IMR-90 (cell line): ENCODE data around the gene C1orf159. TPM values are rescaled to one million over a fixed set of nuclear protein-coding genes. Genes with fewer than 3 reads are reported as not detected.

Experiments
- ATAC-seq: fragments of 200-7000 bp; cut with Tn5 transposase; 2 replicates; pipeline ENCODE4 v1.9.1; 2020; ENCODE audit warnings: low read depth, mild to moderate bottlenecking, moderate library complexity
- BruUV-seq: library from RNA; stranded (reverse); fragments of 400-500 nt; replicated peaks from 2 replicates; lab custom pipeline; 2021; lab: Mats Ljungman, UMichigan
- CTCF ChIA-PET: fragments of 300-600 bp; formaldehyde crosslinking; extraction: SDS; loops from one replicate; lab custom pipeline; 2021; ENCODE audit warnings: antibody characterized with exemption; lab: Yijun Ruan, JAX
- POLR2A ChIA-PET: fragments of 300-600 bp; sonication (Branson Sonifier 250); formaldehyde crosslinking; loops from one replicate; lab custom pipeline; 2022; ENCODE audit warnings: antibody characterized with exemption; ENCODE audit not compliant: unreplicated experiment; lab: Charles Lee
- DNase-seq: peaks from one replicate; pipeline ENCODE4 v3.0.0; 2013
- H2AFZ ChIP-seq: replicated peaks from 2 replicates; pipeline ENCODE3; 2013; ENCODE audit warnings: low read length, mild to moderate bottlenecking; ENCODE audit not compliant: poor library complexity
- H2AK5ac ChIP-seq: 2 replicates; pipeline ENCODE4 v1.6.1; 2013; ENCODE audit warnings: low read depth, low read length, inconsistent platforms
- H2AK9ac ChIP-seq: replicated peaks from 2 replicates; pipeline ENCODE3; 2013; ENCODE audit warnings: mild to moderate bottlenecking, low read depth, low read length, moderate library complexity; ENCODE audit not compliant: poor library complexity
- H2BK120ac ChIP-seq: 2 replicates; pipeline ENCODE4 v1.6.1; 2013; ENCODE audit warnings: low read depth, low read length, inconsistent platforms
- H2BK15ac ChIP-seq: 3 replicates; pipeline ENCODE4 v1.6.1; 2013; ENCODE audit warnings: low read depth, low read length, inconsistent platforms
- H2BK20ac ChIP-seq: 2 replicates; pipeline ENCODE4 v1.6.1; 2013; ENCODE audit warnings: low read depth, mild to moderate bottlenecking, inconsistent platforms, low read length, moderate library complexity
- H2BK5ac ChIP-seq: 2 replicates; pipeline ENCODE4 v1.6.1; 2013; ENCODE audit warnings: mild to moderate bottlenecking, low read depth, low read length, inconsistent platforms; ENCODE audit not compliant: poor library complexity, severe bottlenecking
- H3K14ac ChIP-seq: replicated peaks from 2 replicates; pipeline ENCODE4 v1.6.1; 2013; ENCODE audit warnings: low read depth, low read length, inconsistent platforms
- H3K18ac ChIP-seq: 2 replicates; pipeline ENCODE4 v1.6.1; 2013; ENCODE audit warnings: low read depth, low read length, control low read depth
- H3K23ac ChIP-seq: 2 replicates; pipeline ENCODE4 v1.6.1; 2013; ENCODE audit warnings: low read depth, low read length, inconsistent platforms
- H3K27ac ChIP-seq: 2 replicates; pipeline ENCODE4 v1.5.1; 2013; ENCODE audit warnings: mild to moderate bottlenecking, control low read depth, low read length; ENCODE audit not compliant: insufficient read depth
- H3K27me3 ChIP-seq: 2 replicates; pipeline ENCODE4 v1.6.1; 2013; ENCODE audit warnings: low read length; ENCODE audit not compliant: control insufficient read depth, insufficient read depth
- H3K36me3 ChIP-seq: 2 replicates; pipeline ENCODE4 v1.6.1; 2013; ENCODE audit warnings: low read length, mixed read lengths; ENCODE audit not compliant: control insufficient read depth, insufficient read depth
- H3K4ac ChIP-seq: 2 replicates; pipeline ENCODE4 v1.6.1; 2013; ENCODE audit warnings: low read depth, low read length, inconsistent platforms
- H3K4me1 ChIP-seq: 2 replicates; pipeline ENCODE4 v1.6.1; 2013; ENCODE audit warnings: low read length, mixed read lengths; ENCODE audit not compliant: control insufficient read depth, insufficient read depth
- H3K4me2 ChIP-seq: 2 replicates; pipeline ENCODE4 v1.6.1; 2013; ENCODE audit warnings: low read depth, mild to moderate bottlenecking, control low read depth, low read length, moderate library complexity
- H3K4me3 ChIP-seq: 2 replicates; pipeline ENCODE4 v1.5.1; 2013; ENCODE audit warnings: low read depth, mild to moderate bottlenecking, control low read depth, low read length, moderate library complexity; ENCODE audit not compliant: insufficient read depth
- H3K56ac ChIP-seq: 2 replicates; pipeline ENCODE4 v1.6.1; 2013; ENCODE audit warnings: low read length, inconsistent platforms; ENCODE audit not compliant: insufficient read depth; ENCODE audit errors: extremely low read depth
- H3K79me1 ChIP-seq, 2 experiments: 2 replicates each; pipeline ENCODE4 v1.6.1; 2013; ENCODE audit warnings: low read length in 2 of 2, inconsistent platforms in 1 of 2, low read depth in 1 of 2
- H3K9ac ChIP-seq: 2 replicates; pipeline ENCODE4 v1.6.1; 2013; ENCODE audit warnings: low read depth, low read length, control low read depth
- H3K9me1 ChIP-seq: 2 replicates; pipeline ENCODE4 v1.6.1; 2013; ENCODE audit warnings: low read length, inconsistent platforms; ENCODE audit not compliant: insufficient read depth
- H3K9me3 ChIP-seq: 2 replicates; pipeline ENCODE4 v1.6.1; 2013; ENCODE audit warnings: low read length; ENCODE audit not compliant: control insufficient read depth, insufficient read depth
- H4K20me1 ChIP-seq: 2 replicates; pipeline ENCODE4 v1.6.1; 2013; ENCODE audit warnings: low read length, inconsistent platforms; ENCODE audit not compliant: insufficient read depth
- H4K5ac ChIP-seq: 2 replicates; pipeline ENCODE4 v1.6.1; 2013; ENCODE audit warnings: mild to moderate bottlenecking, low read depth, low read length, control low read depth
- H4K8ac ChIP-seq, 2 experiments: 2 replicates each; pipeline ENCODE4 v1.6.1; 2013; ENCODE audit warnings: low read depth in 2 of 2, low read length in 2 of 2, control low read depth in 1 of 2, inconsistent platforms in 1 of 2
- H4K91ac ChIP-seq: 2 replicates; pipeline ENCODE4 v1.6.1; 2013; ENCODE audit warnings: low read depth, low read length, inconsistent platforms; ENCODE audit not compliant: insufficient read depth
- BHLHE40 ChIP-seq: fragments of 150-350 bp; IDR thresholded peaks from 2 replicates; pipeline ENCODE4 v1.6.1; 2016; ENCODE audit warnings: mild to moderate bottlenecking, low read depth, low read length
- CEBPB ChIP-seq: IDR thresholded peaks from 2 replicates; pipeline ENCODE4 v1.6.1; 2012; ENCODE audit warnings: low read depth, low read length, improper control_type of control experiment
- CHD1 ChIP-seq: IDR thresholded peaks from 2 replicates; pipeline ENCODE4 v1.6.1; 2012; ENCODE audit warnings: low read depth, low read length, improper control_type of control experiment
- MAFK ChIP-seq: IDR thresholded peaks from 2 replicates; pipeline ENCODE4 v1.6.1; 2012; ENCODE audit warnings: low read depth, low read length, improper control_type of control experiment
- MAZ ChIP-seq: IDR thresholded peaks from 2 replicates; pipeline ENCODE4 v1.6.1; 2012; ENCODE audit warnings: low read depth, mild to moderate bottlenecking, low read length, improper control_type of control experiment, moderate library complexity, borderline replicate concordance
- MXI1 ChIP-seq: IDR thresholded peaks from 2 replicates; pipeline ENCODE4 v1.6.1; 2012; ENCODE audit warnings: low read depth, mild to moderate bottlenecking, low read length, moderate library complexity, borderline replicate concordance
- NFE2L2 ChIP-seq: fragments of 150-350 bp; IDR thresholded peaks from 2 replicates; pipeline ENCODE4 v1.6.1; 2016; ENCODE audit warnings: low read depth, mild to moderate bottlenecking, low read length
- POLR2A ChIP-seq: IDR thresholded peaks from 2 replicates; pipeline ENCODE4 v1.6.1; 2012; ENCODE audit warnings: mild to moderate bottlenecking, low read depth, low read length
- RAD21 ChIP-seq: IDR thresholded peaks from 2 replicates; pipeline ENCODE4 v1.6.1; 2012; ENCODE audit warnings: low read length, improper control_type of control experiment
- RCOR1 ChIP-seq: IDR thresholded peaks from 2 replicates; pipeline ENCODE4 v1.6.1; 2012; ENCODE audit warnings: mild to moderate bottlenecking, low read length, improper control_type of control experiment; ENCODE audit not compliant: insufficient replicate concordance
- RFX5 ChIP-seq: IDR thresholded peaks from 2 replicates; pipeline ENCODE4 v1.8.0; 2012; ENCODE audit warnings: low read depth, mild to moderate bottlenecking, low read length, moderate library complexity
- SMC3 ChIP-seq: fragments of 150-350 bp; IDR thresholded peaks from 2 replicates; pipeline ENCODE4 v1.6.1; 2016; ENCODE audit warnings: low read depth, mild to moderate bottlenecking, antibody characterized with exemption, low read length, moderate library complexity
- WGBS, 2 experiments: methylation state at CpG; one replicate each; pipeline versions ENCODE4 v1.1.5 to v1.1.7; 2013; ENCODE audit warnings: missing lambda C conversion rate in 2 of 2; ENCODE audit not compliant: insufficient read length in 1 of 2; ENCODE audit errors: extremely low coverage in 2 of 2; 5-methylcytosine and 5-hydroxymethylcytosine counted together
- dilution Hi-C: fragments of 300-500 bp; cut with HindIII; formaldehyde crosslinking; loops from one replicate; pipeline ENCODE4 v1.14.3; 2018; ENCODE audit warnings: low sequenced_read_pairs; ENCODE audit not compliant: unreplicated experiment
- in situ Hi-C: fragments of 300-500 bp; cut with MboI; formaldehyde crosslinking; loops from 3 replicates; pipeline ENCODE4 v1.14.3; 2019; ENCODE audit warnings: low sequenced_read_pairs, inconsistent platforms, mixed read lengths
- intact Hi-C: fragments of 100-400 bp; cut with micrococcal nuclease; formaldehyde crosslinking; loops from 2 replicates; pipeline ENCODE4 v1.10.0; 2022
- polyA plus RNA-seq, 3 experiments: library from polyadenylated mRNA; depleted of rRNA; stranded (reverse); fragments of >200 nt; gene quantifications; 2 replicates each; pipeline ENCODE4 v1.2.3, GENCODE V29; 2012; ENCODE audit warnings: low replicate concordance in 1 of 3
- total RNA-seq: library from RNA; depleted of rRNA; stranded (reverse); fragments of >200 nt; gene quantifications from 2 replicates; pipeline ENCODE4 v1.2.3, GENCODE V29; 2012
- TF ChIP-seq, protein P1 (sequence below): fragments of 150-350 bp; IDR thresholded peaks from 2 replicates; pipeline ENCODE4 v1.6.1; 2016; ENCODE audit warnings: low read depth, mild to moderate bottlenecking, low read length, moderate library complexity, borderline replicate concordance
- TF ChIP-seq, protein P2 (sequence below): conservative IDR thresholded peaks from 2 replicates; pipeline ENCODE4 v1.5.1; 2012; ENCODE audit warnings: mild to moderate bottlenecking, low read depth, low read length, improper control_type of control experiment

The C1orf159 gene
- total and polyA plus RNA-seq, 2 of the 4 experiments (the other 2 are of a cell fraction): 2.9 to 12.6 TPM

DNA sequence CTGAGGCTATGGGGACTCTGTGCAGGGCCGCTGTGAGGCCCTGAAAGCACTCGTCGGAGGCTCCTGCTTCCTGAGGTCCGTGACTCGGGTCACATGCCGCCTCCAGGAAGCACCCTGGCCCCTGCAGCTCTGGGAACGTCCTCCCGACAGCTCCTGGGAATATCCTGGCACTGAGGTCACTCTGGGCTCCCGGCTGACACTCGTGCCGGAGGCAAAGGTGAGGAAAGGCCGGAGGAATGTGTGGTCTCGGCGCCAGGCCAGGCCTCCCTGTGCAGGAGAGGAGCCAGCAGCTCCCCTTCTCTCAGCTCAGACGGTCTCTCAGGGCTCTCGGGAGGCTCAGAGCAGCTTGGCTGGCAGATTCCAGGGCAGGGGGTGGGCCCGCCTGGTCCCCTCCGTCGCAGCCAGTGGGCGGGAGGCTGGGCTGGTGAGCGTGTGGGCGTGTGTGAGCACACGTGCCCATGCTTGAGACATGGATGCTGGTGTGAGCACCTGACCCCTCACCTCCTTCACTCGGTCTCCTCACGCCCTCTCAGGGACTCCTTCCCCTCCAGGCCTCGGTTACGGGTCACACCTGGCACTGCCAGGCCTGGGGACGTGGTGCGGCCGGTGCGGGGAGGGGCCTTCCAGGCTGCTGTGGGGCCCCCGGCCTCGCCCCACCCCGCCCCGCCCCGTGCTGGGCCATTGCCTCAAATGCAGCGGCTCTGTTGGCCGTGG lies 36.3 kb downstream of the C1orf159 start:
- Histone ChIP-seq H2BK5ac (no peak overlapping the region), H4K91ac (peak overlapping the region; percentile 50; the same call in 1 of the 2 replicates), H3K4ac (peak overlapping the region; percentile 62), H3K9me1 (no peaks in the 10 kb centered on the region), H3K79me1 (no peaks in the 10 kb centered on the region), H2BK15ac (no peak overlapping the region), H2BK120ac (peak overlapping the region; percentile 28; the same call in 1 of the 2 replicates), H4K5ac (no peak overlapping the region; the same call in 1 of the 2 replicates), H2AK9ac (peak overlapping the region; percentile 5), H2AFZ (peak overlapping the region; percentile 81), H4K20me1 (peaks cover 3% of the 10 kb centered on the region), H3K36me3 (peaks cover 2% of the 10 kb centered on the region), H2BK20ac (no peak overlapping the region), H3K9ac (0 out of 2 replicates have a peak overlapping the region, but pooled peaks have one; percentile 11), H4K8ac (peak overlapping the region in 1 of 2 experiments; percentile 46; a peak in 1 of 4 replicates), H3K56ac (no peak overlapping the region), H3K23ac (peak overlapping the region; percentile 48; the same call in 1 of the 2 replicates), H3K4me3 (no peak overlapping the region), H3K4me2 (peak overlapping the region; percentile 51), H3K9me3 (no peaks in the 10 kb centered on the region), H3K14ac (peak overlapping the region; percentile 62; the same call in 1 of the 2 replicates), H3K27ac (peak overlapping the region; percentile 2; the same call in 1 of the 2 replicates), H3K4me1 (peaks cover 11% of the 10 kb centered on the region), H3K18ac (no peak overlapping the region), H3K27me3 (no peaks in the 10 kb centered on the region; the same call in 1 of the 2 replicates), H2AK5ac (peak overlapping the region; percentile 74)
- WGBS, 2 experiments: 0% methylated on average over 1 of the region's 38 CpGs; no CpG with 5 or more reads in 1 of the 2 experiments
- no TSS peak for BruUV-seq
- ATAC-seq (peak; percentile 86), DNase-seq (peak; percentile 90)
- POLR2A ChIA-PET: no interaction called here
- CTCF ChIA-PET: no interaction called here
- dilution Hi-C loops: no loop called here
- in situ Hi-C loops: no loop called here
- intact Hi-C loops: loop anchor here (1.0 kb wide), 1 partner anchor 24 kb away; no protein-coding TSS in a partner anchor
- TF ChIP-seq MAFK: 0 out of 2 replicates have a peak, but pooled peaks have one; percentile 3
- TF ChIP-seq BHLHE40: peak; percentile 97
- TF ChIP-seq CEBPB: no peak
- no peak for TF ChIP-seq RCOR1
- peak; percentile 57; the same call in 1 of the 2 replicates for TF ChIP-seq POLR2A
- no peak; the same call in 1 of the 2 replicates for TF ChIP-seq MAZ
- TF ChIP-seq RAD21: no peak
- no peak for TF ChIP-seq NFE2L2
- TF ChIP-seq, protein P1, sequence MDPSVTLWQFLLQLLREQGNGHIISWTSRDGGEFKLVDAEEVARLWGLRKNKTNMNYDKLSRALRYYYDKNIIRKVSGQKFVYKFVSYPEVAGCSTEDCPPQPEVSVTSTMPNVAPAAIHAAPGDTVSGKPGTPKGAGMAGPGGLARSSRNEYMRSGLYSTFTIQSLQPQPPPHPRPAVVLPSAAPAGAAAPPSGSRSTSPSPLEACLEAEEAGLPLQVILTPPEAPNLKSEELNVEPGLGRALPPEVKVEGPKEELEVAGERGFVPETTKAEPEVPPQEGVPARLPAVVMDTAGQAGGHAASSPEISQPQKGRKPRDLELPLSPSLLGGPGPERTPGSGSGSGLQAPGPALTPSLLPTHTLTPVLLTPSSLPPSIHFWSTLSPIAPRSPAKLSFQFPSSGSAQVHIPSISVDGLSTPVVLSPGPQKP: no peak
- no peak for TF ChIP-seq MXI1
- TF ChIP-seq, protein P2, sequence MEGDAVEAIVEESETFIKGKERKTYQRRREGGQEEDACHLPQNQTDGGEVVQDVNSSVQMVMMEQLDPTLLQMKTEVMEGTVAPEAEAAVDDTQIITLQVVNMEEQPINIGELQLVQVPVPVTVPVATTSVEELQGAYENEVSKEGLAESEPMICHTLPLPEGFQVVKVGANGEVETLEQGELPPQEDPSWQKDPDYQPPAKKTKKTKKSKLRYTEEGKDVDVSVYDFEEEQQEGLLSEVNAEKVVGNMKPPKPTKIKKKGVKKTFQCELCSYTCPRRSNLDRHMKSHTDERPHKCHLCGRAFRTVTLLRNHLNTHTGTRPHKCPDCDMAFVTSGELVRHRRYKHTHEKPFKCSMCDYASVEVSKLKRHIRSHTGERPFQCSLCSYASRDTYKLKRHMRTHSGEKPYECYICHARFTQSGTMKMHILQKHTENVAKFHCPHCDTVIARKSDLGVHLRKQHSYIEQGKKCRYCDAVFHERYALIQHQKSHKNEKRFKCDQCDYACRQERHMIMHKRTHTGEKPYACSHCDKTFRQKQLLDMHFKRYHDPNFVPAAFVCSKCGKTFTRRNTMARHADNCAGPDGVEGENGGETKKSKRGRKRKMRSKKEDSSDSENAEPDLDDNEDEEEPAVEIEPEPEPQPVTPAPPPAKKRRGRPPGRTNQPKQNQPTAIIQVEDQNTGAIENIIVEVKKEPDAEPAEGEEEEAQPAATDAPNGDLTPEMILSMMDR: no peak
- TF ChIP-seq CHD1: no peak
- no peak for TF ChIP-seq SMC3
- no peak for TF ChIP-seq RFX5
